Fibroblast of the conjunctiva (primary cell): Measurements from ENCODE around the gene BMP2K.
"Not testable (repeated sequence)": the region's sequence is repeated elsewhere in the genome, so short reads cannot be mapped to it uniquely, and the experiment has no call there.

ENCODE experiments used
- DNase-seq: peaks from one replicate; pipeline ENCODE4 v3.0.0-alpha.2; 2010; ENCODE audit warnings: low read depth

The BMP2K gene

GRCh38 chr4:78788007-78788889, 12.1 kb downstream of the BMP2K start:
- DNase-seq = no peak

GRCh38 chr4:78795594-78796416, 19.7 kb downstream of the BMP2K start:
- not testable (repeated sequence) for DNase-seq

- DNase-seq = no peak
Measured at GRCh38 chr4:78796526-78796925, 20.4 kb downstream of the BMP2K start.

GRCh38 chr4:78797777-78798284, 21.7 kb downstream of the BMP2K start:
- no peak for DNase-seq

- DNase-seq = no peak
Measured at GRCh38 chr4:78799551-78800495, 23.7 kb downstream of the BMP2K start.

GRCh38 chr4:78800965-78801364, 24.8 kb downstream of the BMP2K start:
- no peak for DNase-seq

GRCh38 chr4:78803983-78804382, 27.8 kb downstream of the BMP2K start:
- DNase-seq = no peak

GRCh38 chr4:78806943-78807460, 30.9 kb downstream of the BMP2K start:
- no peak for DNase-seq

GRCh38 chr4:78809295-78809694, 33.1 kb downstream of the BMP2K start:
- no peak for DNase-seq

GRCh38 chr4:78809928-78810835, 34.0 kb downstream of the BMP2K start:
- DNase-seq = no peak

GRCh38 chr4:78811034-78811433, 34.9 kb downstream of the BMP2K start:
- no peak for DNase-seq

- no peak for DNase-seq
Measured at GRCh38 chr4:78818530-78819079, 42.5 kb downstream of the BMP2K start.

- DNase-seq = no peak
Measured at GRCh38 chr4:78824001-78824400, 47.9 kb downstream of the BMP2K start.

GRCh38 chr4:78827191-78827590, 51.0 kb downstream of the BMP2K start:
- DNase-seq = no peak

GRCh38 chr4:78829296-78829695, 53.1 kb downstream of the BMP2K start:
- DNase-seq = no peak

- not testable (repeated sequence) for DNase-seq
Measured at GRCh38 chr4:78839676-78840075, 63.5 kb downstream of the BMP2K start.

- DNase-seq = not testable (repeated sequence)
Measured at GRCh38 chr4:78840286-78840685, 64.1 kb downstream of the BMP2K start.

- DNase-seq = no peak
Measured at GRCh38 chr4:78845472-78845871, 69.3 kb downstream of the BMP2K start.

GRCh38 chr4:78846258-78846657, 70.1 kb downstream of the BMP2K start:
- DNase-seq = no peak

GRCh38 chr4:78862314-78862737, 86.2 kb downstream of the BMP2K start:
- DNase-seq = no peak
